Activated naive CD8-positive, alpha-beta T cell treated with anti-CD3 and anti-CD28 coated beads, Interleukin-2, amount 50 U/mL, for 24 hours (primary cell): ENCODE data around the gene LGALS9B.
"Not testable (repeated sequence)": the region's sequence is repeated elsewhere in the genome, so short reads cannot be mapped to it uniquely, and the experiment has no call there.

Source experiments
- ATAC-seq: fragments of 150-1000 bp; cut with Tn5 transposase; one replicate; pipeline ENCODE4 v1.10.0; 2021
- DNase-seq: peaks from one replicate; pipeline ENCODE4 v3.0.0; 2021
- H3K27ac Mint-ChIP-seq: one replicate; pipeline ENCODE4 v1.8.0; 2021; ENCODE audit warnings: mild to moderate bottlenecking, mixed read lengths
- H3K27me3 Mint-ChIP-seq: one replicate; pipeline ENCODE4 v1.8.0; 2021; ENCODE audit warnings: mixed read lengths
- H3K36me3 Mint-ChIP-seq: one replicate; pipeline ENCODE4 v1.8.0; 2021; ENCODE audit warnings: low read depth, mixed read lengths
- H3K4me1 Mint-ChIP-seq: one replicate; pipeline ENCODE4 v1.8.0; 2021; ENCODE audit warnings: mixed read lengths
- H3K4me3 Mint-ChIP-seq: one replicate; pipeline ENCODE4 v1.8.0; 2021; ENCODE audit warnings: mild to moderate bottlenecking, moderate library complexity, mixed read lengths
- H3K9me3 Mint-ChIP-seq: one replicate; pipeline ENCODE4 v1.8.0; 2021; ENCODE audit warnings: mixed read lengths

LGALS9B gene

GRCh38 chr17:20450852-20451251 lies 16.5 kb downstream of the LGALS9B start:
- H3K36me3 Mint-ChIP-seq, H3K4me3 Mint-ChIP-seq, H3K9me3 Mint-ChIP-seq, H3K4me1 Mint-ChIP-seq, H3K27me3 Mint-ChIP-seq, H3K27ac Mint-ChIP-seq, DNase-seq: not testable (repeated sequence)
- ATAC-seq: peak; percentile 74

- H3K9me3 Mint-ChIP-seq, H3K4me3 Mint-ChIP-seq, H3K27ac Mint-ChIP-seq, H3K36me3 Mint-ChIP-seq, DNase-seq, H3K4me1 Mint-ChIP-seq, ATAC-seq, H3K27me3 Mint-ChIP-seq: not testable (repeated sequence)
These were observed 19.6 kb downstream of the LGALS9B start for GRCh38 chr17:20447534-20448321.

GRCh38 chr17:20446895-20447294 lies 20.4 kb downstream of the LGALS9B start:
- not testable (repeated sequence) for H3K36me3 Mint-ChIP-seq, H3K9me3 Mint-ChIP-seq, H3K27me3 Mint-ChIP-seq, DNase-seq, H3K4me1 Mint-ChIP-seq, ATAC-seq, H3K27ac Mint-ChIP-seq, H3K4me3 Mint-ChIP-seq

- H3K4me1 Mint-ChIP-seq, H3K27me3 Mint-ChIP-seq, ATAC-seq, DNase-seq, H3K4me3 Mint-ChIP-seq, H3K9me3 Mint-ChIP-seq, H3K36me3 Mint-ChIP-seq, H3K27ac Mint-ChIP-seq: not testable (repeated sequence)
These were observed 22.6 kb downstream of the LGALS9B start for GRCh38 chr17:20444581-20445236.

GRCh38 chr17:20444173-20444572 lies 23.2 kb downstream of the LGALS9B start:
- H3K4me1 Mint-ChIP-seq, ATAC-seq, H3K27ac Mint-ChIP-seq, DNase-seq, H3K4me3 Mint-ChIP-seq, H3K9me3 Mint-ChIP-seq, H3K27me3 Mint-ChIP-seq, H3K36me3 Mint-ChIP-seq: not testable (repeated sequence)

GRCh38 chr17:20443632-20444031 lies 23.7 kb downstream of the LGALS9B start:
- H3K4me3 Mint-ChIP-seq, H3K4me1 Mint-ChIP-seq, H3K9me3 Mint-ChIP-seq, H3K36me3 Mint-ChIP-seq, H3K27ac Mint-ChIP-seq, H3K27me3 Mint-ChIP-seq, ATAC-seq, DNase-seq: not testable (repeated sequence)

GRCh38 chr17:20440665-20441064 lies 26.7 kb downstream of the LGALS9B start:
- H3K27ac Mint-ChIP-seq, ATAC-seq, H3K36me3 Mint-ChIP-seq, H3K9me3 Mint-ChIP-seq, DNase-seq, H3K27me3 Mint-ChIP-seq, H3K4me1 Mint-ChIP-seq, H3K4me3 Mint-ChIP-seq: not testable (repeated sequence)

- not testable (repeated sequence) for H3K27ac Mint-ChIP-seq, H3K4me1 Mint-ChIP-seq, H3K4me3 Mint-ChIP-seq, H3K27me3 Mint-ChIP-seq, ATAC-seq, H3K9me3 Mint-ChIP-seq, H3K36me3 Mint-ChIP-seq, DNase-seq
These were observed 32.2 kb downstream of the LGALS9B start for GRCh38 chr17:20435166-20435565.

GRCh38 chr17:20433382-20433781 lies 34.0 kb downstream of the LGALS9B start:
- H3K27me3 Mint-ChIP-seq, H3K27ac Mint-ChIP-seq, DNase-seq, H3K9me3 Mint-ChIP-seq, H3K4me1 Mint-ChIP-seq, H3K36me3 Mint-ChIP-seq, H3K4me3 Mint-ChIP-seq, ATAC-seq: not testable (repeated sequence)

- not testable (repeated sequence) for ATAC-seq, H3K27ac Mint-ChIP-seq, H3K27me3 Mint-ChIP-seq, DNase-seq, H3K4me1 Mint-ChIP-seq, H3K36me3 Mint-ChIP-seq, H3K4me3 Mint-ChIP-seq, H3K9me3 Mint-ChIP-seq
These were observed 40.1 kb downstream of the LGALS9B start for GRCh38 chr17:20427264-20427663.

GRCh38 chr17:20422826-20423225 lies 44.5 kb downstream of the LGALS9B start:
- ATAC-seq, H3K4me3 Mint-ChIP-seq, H3K9me3 Mint-ChIP-seq, H3K27me3 Mint-ChIP-seq, H3K36me3 Mint-ChIP-seq, H3K27ac Mint-ChIP-seq, H3K4me1 Mint-ChIP-seq, DNase-seq: not testable (repeated sequence)

GRCh38 chr17:20418838-20419237 lies 48.5 kb downstream of the LGALS9B start:
- not testable (repeated sequence) for H3K36me3 Mint-ChIP-seq, H3K27ac Mint-ChIP-seq, DNase-seq, H3K27me3 Mint-ChIP-seq, H3K4me3 Mint-ChIP-seq, H3K4me1 Mint-ChIP-seq, H3K9me3 Mint-ChIP-seq, ATAC-seq

GRCh38 chr17:20417492-20418080 lies 49.8 kb downstream of the LGALS9B start:
- H3K36me3 Mint-ChIP-seq, H3K4me1 Mint-ChIP-seq, H3K9me3 Mint-ChIP-seq, H3K4me3 Mint-ChIP-seq, ATAC-seq, H3K27me3 Mint-ChIP-seq, H3K27ac Mint-ChIP-seq, DNase-seq: not testable (repeated sequence)

- not testable (repeated sequence) for DNase-seq, H3K27me3 Mint-ChIP-seq, ATAC-seq, H3K9me3 Mint-ChIP-seq, H3K4me3 Mint-ChIP-seq, H3K4me1 Mint-ChIP-seq, H3K36me3 Mint-ChIP-seq, H3K27ac Mint-ChIP-seq
These were observed 50.9 kb downstream of the LGALS9B start for GRCh38 chr17:20416381-20416911.

- not testable (repeated sequence) for ATAC-seq, H3K27me3 Mint-ChIP-seq, H3K9me3 Mint-ChIP-seq, H3K36me3 Mint-ChIP-seq, H3K27ac Mint-ChIP-seq, H3K4me3 Mint-ChIP-seq, DNase-seq, H3K4me1 Mint-ChIP-seq
These were observed 51.9 kb downstream of the LGALS9B start for GRCh38 chr17:20415479-20415878.
